LNCaP clone FGC (cell line): ENCODE results near the gene ZFAND5.

ENCODE experiments used
- DNase-seq: peaks from one replicate; pipeline ENCODE4 v3.0.0-alpha.2; 2011; ENCODE audit warnings: low read depth
- H3K4me3 ChIP-seq: 2 replicates; pipeline ENCODE4 v1.5.1; 2011; ENCODE audit warnings: mild to moderate bottlenecking, low read depth, low read length, control low read depth
- TF ChIP-seq, protein P1 (sequence below): IDR thresholded peaks from 2 replicates; pipeline ENCODE4 v1.5.1; 2012; ENCODE audit warnings: mild to moderate bottlenecking; ENCODE audit not compliant: control insufficient read depth, insufficient read depth; ENCODE audit errors: extremely low read depth

Gene ZFAND5

DNA sequence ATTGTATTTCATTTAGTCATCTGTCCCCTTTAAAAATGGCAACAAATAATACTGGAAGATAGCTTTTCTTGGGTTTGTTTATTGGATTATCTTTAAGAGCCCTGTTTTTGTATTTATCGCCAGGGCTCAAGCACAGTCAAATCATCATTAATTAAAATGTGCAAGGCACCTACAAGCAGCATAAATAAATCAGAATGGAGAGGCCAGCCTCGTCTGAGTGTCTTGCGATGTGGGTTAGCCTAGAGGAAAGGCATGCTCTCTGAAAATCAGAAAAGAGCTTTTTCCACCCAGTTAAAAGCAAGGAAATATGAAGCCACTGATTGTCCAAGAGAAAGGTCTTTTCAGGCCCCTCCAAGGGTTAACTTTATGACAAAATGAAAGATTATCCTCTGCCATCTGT lies 31.8 kb downstream of the ZFAND5 start:
- TF ChIP-seq, protein P1, sequence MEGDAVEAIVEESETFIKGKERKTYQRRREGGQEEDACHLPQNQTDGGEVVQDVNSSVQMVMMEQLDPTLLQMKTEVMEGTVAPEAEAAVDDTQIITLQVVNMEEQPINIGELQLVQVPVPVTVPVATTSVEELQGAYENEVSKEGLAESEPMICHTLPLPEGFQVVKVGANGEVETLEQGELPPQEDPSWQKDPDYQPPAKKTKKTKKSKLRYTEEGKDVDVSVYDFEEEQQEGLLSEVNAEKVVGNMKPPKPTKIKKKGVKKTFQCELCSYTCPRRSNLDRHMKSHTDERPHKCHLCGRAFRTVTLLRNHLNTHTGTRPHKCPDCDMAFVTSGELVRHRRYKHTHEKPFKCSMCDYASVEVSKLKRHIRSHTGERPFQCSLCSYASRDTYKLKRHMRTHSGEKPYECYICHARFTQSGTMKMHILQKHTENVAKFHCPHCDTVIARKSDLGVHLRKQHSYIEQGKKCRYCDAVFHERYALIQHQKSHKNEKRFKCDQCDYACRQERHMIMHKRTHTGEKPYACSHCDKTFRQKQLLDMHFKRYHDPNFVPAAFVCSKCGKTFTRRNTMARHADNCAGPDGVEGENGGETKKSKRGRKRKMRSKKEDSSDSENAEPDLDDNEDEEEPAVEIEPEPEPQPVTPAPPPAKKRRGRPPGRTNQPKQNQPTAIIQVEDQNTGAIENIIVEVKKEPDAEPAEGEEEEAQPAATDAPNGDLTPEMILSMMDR: no peak
- H3K4me3 ChIP-seq: no peak overlapping the region
- DNase-seq: no peak

DNA sequence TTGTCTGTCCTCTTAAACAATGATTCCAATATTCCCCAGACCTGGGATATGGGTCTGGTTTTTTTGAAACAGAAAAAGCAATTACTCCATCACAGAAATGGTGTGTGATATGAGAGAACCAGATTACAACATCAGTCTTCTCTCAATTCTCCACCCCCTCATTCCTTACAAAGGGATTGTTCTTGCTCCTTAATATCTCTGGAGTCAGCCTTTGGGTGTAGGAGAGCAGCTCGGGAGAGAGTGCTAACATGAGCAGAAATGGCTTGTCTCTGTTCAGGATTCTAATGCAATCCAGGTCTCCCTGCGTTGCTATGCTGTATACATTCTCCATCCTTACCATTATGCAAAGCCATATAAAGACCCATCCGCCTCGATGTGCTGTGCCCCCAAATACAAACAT lies 32.7 kb downstream of the ZFAND5 start:
- TF ChIP-seq, protein P1: no peak
- H3K4me3 ChIP-seq: no peak overlapping the region
- no peak for DNase-seq

DNA sequence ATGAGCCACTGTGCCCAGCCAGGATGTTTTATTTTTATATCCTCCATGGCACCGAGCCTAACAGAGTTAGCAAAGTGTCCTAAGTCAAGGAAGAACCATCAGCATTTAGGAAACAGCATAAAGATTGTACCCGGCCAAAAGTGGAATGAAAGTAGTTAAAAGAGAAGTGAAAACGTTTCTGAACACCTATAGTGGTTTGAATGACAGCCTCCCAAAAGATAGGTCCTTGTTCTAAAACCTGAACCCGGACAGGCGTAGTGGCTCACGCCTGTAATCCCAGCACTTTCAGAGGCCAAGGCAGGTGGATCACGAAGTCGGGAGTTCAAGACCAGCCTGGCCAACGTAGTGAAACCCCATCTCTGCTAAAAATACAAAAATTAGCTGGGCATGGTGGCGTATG lies 37.4 kb downstream of the ZFAND5 start:
- H3K4me3 ChIP-seq: no peak overlapping the region
- no peak for DNase-seq
- TF ChIP-seq, protein P1: no peak

DNA sequence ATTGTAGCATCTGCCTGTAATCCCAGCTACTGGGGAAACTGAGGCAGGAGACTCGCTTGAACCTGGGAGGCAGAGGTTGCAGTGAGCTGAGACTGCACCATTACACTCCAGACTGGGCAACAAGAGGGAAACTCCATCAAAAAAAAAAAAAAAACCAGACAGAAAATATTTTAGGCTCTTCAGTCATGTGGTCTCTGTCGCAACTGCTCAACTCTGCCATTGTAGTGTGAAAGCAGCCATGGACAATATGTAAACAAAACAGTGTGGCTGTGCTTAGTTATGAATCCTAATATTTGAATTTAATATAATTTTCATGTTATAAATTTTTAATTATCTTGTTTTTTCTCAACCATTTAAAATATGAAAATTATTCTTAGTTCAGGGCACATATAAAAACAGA lies 38.4 kb downstream of the ZFAND5 start:
- H3K4me3 ChIP-seq: no peak overlapping the region
- TF ChIP-seq, protein P1: no peak
- DNase-seq: no peak

DNA sequence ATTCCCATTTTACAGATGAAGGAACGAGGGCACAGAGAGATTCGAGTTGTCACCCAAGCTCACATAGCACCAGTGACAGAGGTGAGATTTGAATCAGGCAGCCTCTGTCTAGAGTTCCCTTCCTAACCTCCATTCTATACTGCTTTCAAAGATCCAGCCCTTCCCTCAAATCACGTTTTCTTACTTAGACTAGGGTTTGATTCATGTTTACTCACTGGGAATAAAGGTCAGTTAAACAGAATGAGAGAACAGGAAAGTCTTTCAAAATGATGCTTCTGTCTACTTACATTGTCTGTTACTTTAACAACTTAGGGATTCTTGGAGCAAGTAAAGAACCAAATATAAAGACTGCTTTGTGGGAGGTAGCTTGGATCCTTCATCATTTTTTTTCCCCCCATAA lies 40.0 kb downstream of the ZFAND5 start:
- DNase-seq: no peak
- no peak overlapping the region for H3K4me3 ChIP-seq
- TF ChIP-seq, protein P1: no peak

DNA sequence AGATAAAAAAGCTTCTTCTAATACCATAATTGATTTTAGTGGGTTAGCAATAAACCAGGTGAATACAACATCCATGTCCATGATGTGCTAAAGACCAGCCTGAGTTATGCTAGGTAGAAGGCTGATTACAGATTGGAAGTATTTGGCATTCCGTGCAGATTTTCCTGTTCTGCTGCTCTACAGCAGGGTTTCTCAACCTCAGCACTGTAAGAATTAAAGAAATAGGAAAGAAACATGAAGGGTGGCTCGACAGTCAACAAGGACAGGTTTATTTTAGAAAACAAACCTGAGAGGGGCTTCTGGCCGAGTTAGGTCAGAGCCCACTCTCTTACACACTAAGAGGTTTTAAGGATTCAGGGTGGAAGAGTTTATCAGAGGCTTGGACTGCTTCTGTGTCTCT lies 42.3 kb downstream of the ZFAND5 start:
- TF ChIP-seq, protein P1: no peak
- H3K4me3 ChIP-seq: no peak overlapping the region
- DNase-seq: no peak

DNA sequence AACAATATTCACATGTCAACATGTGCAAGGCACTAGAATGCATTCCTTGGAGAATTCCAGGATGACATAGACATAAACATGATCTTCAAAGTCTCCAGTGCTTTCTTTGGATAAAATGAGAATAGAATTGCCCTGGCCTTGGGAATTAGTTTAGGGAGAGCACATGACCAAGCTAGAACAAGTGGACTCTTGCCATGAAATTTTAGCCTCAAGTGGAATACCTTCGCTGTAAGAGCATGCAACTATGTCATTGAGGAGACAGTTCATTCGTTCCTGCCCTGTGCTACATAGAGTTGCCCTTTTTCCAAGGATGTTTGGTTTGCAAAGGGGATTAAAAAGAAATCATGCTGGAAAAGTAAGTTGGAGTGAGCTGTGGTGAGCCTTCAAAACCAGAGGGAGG lies 42.7 kb downstream of the ZFAND5 start:
- no peak for DNase-seq
- TF ChIP-seq, protein P1: no peak
- H3K4me3 ChIP-seq: no peak overlapping the region
